Neutrophil (primary cell): ENCODE data around the gene OLFML2B.

ENCODE experiments used
- H3K27ac ChIP-seq: fragments of 200-600 bp; sonication (generic); 2 replicates; pipeline ENCODE4 v1.5.1; 2016; ENCODE audit warnings: mild to moderate bottlenecking, moderate library complexity
- H3K27me3 ChIP-seq: fragments of 200-600 bp; sonication (generic); 2 replicates; pipeline ENCODE4 v1.6.0; 2016; ENCODE audit warnings: mild to moderate bottlenecking
- H3K36me3 ChIP-seq: fragments of 200-600 bp; sonication (generic); 2 replicates; pipeline ENCODE4 v1.5.1; 2017
- H3K4me1 ChIP-seq, 2 experiments: fragments of 200-600 bp in 1 of 2; sonication (generic) in 1 of 2; 1 replicate in 1 of 2; 2 replicates in 1 of 2; pipeline versions ENCODE4 v1.5.1 to v1.6.1; 2013 to 2016; ENCODE audit warnings: low read depth in 1 of 2, low read length in 1 of 2, mild to moderate bottlenecking in 1 of 2, moderate library complexity in 1 of 2; ENCODE audit not compliant: control insufficient read depth in 1 of 2, insufficient read depth in 1 of 2
- H3K4me3 ChIP-seq, 2 experiments: fragments of 200-600 bp in 1 of 2; sonication (generic) in 1 of 2; 1 replicate in 1 of 2; 2 replicates in 1 of 2; pipeline ENCODE4 v1.5.1; 2013 to 2016; ENCODE audit warnings: low read depth in 1 of 2, low read length in 1 of 2, mild to moderate bottlenecking in 1 of 2, moderate library complexity in 1 of 2
- H3K9me3 ChIP-seq: fragments of 200-600 bp; sonication (generic); 2 replicates; pipeline ENCODE4 v1.5.1; 2016
- TF ChIP-seq, protein P1 (sequence below): fragments of 200-600 bp; sonication (generic); IDR thresholded peaks from 2 replicates; pipeline ENCODE4 v1.5.1; 2016; ENCODE audit warnings: antibody characterized with exemption

Gene OLFML2B

DNA sequence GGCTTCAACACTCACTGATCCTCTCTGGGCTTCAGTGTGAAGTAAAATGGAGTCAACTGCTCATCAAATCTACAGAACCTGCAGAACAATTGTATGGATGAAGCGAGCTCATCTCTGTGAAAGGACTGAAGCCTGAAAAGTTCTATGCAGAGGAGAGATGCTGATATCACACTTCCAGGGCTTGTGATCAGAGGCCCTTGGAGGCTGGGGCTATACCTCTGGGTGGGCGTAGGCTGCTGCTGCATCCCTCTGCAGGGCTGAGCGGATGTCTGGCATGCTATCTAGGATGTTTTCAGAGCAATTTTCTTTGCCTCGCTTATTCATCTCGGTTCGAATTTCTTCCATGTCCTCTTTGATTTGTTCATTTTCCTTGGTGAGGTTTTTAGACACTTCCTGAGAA, 17.6 kb downstream of the OLFML2B start:
- Histone ChIP-seq H3K27me3 (peaks cover 10% of the 10 kb centered on the region), H3K9me3 (no peaks in the 10 kb centered on the region), H3K4me3 (no peak overlapping the region), H3K4me1 (peaks cover 14% of the 10 kb centered on the region in 2 experiments), H3K36me3 (no peaks in the 10 kb centered on the region), H3K27ac (no peak overlapping the region)
- TF ChIP-seq, protein P1, sequence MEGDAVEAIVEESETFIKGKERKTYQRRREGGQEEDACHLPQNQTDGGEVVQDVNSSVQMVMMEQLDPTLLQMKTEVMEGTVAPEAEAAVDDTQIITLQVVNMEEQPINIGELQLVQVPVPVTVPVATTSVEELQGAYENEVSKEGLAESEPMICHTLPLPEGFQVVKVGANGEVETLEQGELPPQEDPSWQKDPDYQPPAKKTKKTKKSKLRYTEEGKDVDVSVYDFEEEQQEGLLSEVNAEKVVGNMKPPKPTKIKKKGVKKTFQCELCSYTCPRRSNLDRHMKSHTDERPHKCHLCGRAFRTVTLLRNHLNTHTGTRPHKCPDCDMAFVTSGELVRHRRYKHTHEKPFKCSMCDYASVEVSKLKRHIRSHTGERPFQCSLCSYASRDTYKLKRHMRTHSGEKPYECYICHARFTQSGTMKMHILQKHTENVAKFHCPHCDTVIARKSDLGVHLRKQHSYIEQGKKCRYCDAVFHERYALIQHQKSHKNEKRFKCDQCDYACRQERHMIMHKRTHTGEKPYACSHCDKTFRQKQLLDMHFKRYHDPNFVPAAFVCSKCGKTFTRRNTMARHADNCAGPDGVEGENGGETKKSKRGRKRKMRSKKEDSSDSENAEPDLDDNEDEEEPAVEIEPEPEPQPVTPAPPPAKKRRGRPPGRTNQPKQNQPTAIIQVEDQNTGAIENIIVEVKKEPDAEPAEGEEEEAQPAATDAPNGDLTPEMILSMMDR: no peak

- Histone ChIP-seq H3K27me3 (peaks cover 10% of the 10 kb centered on the region), H3K27ac (no peak overlapping the region), H3K36me3 (no peaks in the 10 kb centered on the region), H3K4me1 (peaks cover 14 to 17% of the 10 kb centered on the region in 2 experiments), H3K9me3 (no peaks in the 10 kb centered on the region), H3K4me3 (no peak overlapping the region)
- TF ChIP-seq, protein P1: no peak
Observed at GRCh38 chr1:162004441-162004950, 19.2 kb downstream of the OLFML2B start.

GRCh38 chr1:162003830-162004215, 19.8 kb downstream of the OLFML2B start:
- Histone ChIP-seq H3K9me3 (no peaks in the 10 kb centered on the region), H3K4me3 (no peak overlapping the region), H3K36me3 (no peaks in the 10 kb centered on the region), H3K27ac (no peak overlapping the region), H3K4me1 (peaks cover 14 to 20% of the 10 kb centered on the region in 2 experiments), H3K27me3 (peaks cover 10% of the 10 kb centered on the region)
- TF ChIP-seq, protein P1: no peak

DNA sequence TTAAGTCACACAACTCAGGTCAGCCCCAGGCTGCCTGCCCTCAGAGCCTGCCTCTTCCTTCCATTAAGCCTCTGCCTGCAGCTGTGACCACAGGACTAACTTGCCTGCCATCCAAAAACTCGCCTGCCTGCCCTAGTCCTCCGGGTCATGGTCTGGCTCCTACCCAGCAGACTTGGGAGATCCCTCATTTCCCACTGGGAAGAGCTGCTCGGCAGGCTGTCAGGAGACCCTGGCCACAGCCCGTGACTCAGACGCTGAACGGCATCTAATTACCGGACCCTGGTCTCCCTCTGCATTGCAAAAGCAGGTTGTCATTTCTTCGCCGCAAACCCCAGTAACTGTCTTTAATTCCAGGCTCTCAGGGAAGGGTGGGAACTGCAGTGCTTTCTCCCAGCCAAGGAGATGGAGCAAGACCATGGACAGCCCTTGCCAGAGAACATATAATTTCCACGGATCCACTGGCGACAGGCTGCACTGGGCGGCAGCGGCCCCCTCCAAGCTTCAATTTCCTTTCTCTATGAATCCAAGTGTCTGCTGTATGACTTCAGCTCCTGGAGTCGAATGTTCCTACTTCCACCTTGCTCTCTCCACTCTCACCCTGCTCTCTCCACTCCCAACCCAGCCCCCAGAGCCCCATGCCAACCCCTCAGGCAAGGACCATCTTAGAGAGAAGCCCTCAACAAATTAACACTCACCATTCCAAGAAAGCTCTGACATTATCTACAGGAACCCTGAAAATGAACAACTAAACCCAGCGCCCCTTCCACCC, 20.4 kb downstream of the OLFML2B start:
- peak overlapping the region; percentile 13 to 21 for H3K4me3 ChIP-seq
- peaks cover 10% of the 10 kb centered on the region for H3K27me3 ChIP-seq
- H3K27ac ChIP-seq: no peak overlapping the region
- H3K9me3 ChIP-seq: no peaks in the 10 kb centered on the region
- H3K36me3 ChIP-seq: no peaks in the 10 kb centered on the region
- H3K4me1 ChIP-seq: peaks cover 14 to 20% of the 10 kb centered on the region in 2 experiments
- TF ChIP-seq, protein P1: no peak

DNA sequence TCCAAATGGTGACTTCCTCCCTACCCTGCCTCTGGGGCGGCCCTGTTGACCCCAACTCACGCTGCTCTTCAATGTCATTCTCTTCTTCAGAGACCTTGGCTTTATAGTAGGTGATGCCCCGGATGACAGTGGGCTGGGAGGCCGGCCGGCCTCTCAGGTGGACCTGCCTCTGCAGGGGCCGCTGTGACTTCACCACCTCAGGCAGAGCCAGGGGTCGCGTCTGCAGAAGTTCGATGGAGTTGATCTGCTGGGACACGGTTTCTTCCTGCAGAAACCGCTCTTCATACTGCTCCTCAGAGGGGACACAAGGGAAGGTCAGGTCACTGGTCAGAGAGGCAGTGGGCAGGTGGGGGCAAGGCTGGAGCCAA, 23.6 kb downstream of the OLFML2B start:
- TF ChIP-seq, protein P1: no peak
- no peak overlapping the region for H3K27ac ChIP-seq
- no peaks in the 10 kb centered on the region for H3K36me3 ChIP-seq
- peaks cover 14 to 20% of the 10 kb centered on the region in 2 experiments for H3K4me1 ChIP-seq
- H3K27me3 ChIP-seq: peaks cover 10% of the 10 kb centered on the region
- H3K9me3 ChIP-seq: no peaks in the 10 kb centered on the region
- no peak overlapping the region for H3K4me3 ChIP-seq
